ENCODE measurements around the gene NR3C2. TPM values are rescaled to one million over a fixed set of nuclear protein-coding genes. Genes with fewer than 3 reads are reported as not detected.
"Not testable (repeated sequence)": the region's sequence is repeated elsewhere in the genome, so short reads cannot be mapped to it uniquely, and the experiment has no call there.

Gene NR3C2
- polyA plus RNA-seq, 10 donors = 8.6 to 19.1 (median 13.3) TPM

GRCh38 chr4:148222991-148223660 is 219.1 kb downstream of the NR3C2 start:
- DNase-seq = no peak

GRCh38 chr4:148216866-148217814 is 225.1 kb downstream of the NR3C2 start:
- no peak for DNase-seq

GRCh38 chr4:148216321-148216720 is 225.9 kb downstream of the NR3C2 start:
- no peak for DNase-seq

- peak in 2 of 3 donors; percentile 25 to 36 for DNase-seq
Measured at GRCh38 chr4:148215202-148215601, 227.0 kb downstream of the NR3C2 start.

GRCh38 chr4:148214529-148215166 is 227.6 kb downstream of the NR3C2 start:
- peak; percentile 56 to 71 (median 62) for DNase-seq

GRCh38 chr4:148211533-148211932 is 230.7 kb downstream of the NR3C2 start:
- no peak for DNase-seq

GRCh38 chr4:148210661-148211060 is 231.6 kb downstream of the NR3C2 start:
- no peak for DNase-seq

GRCh38 chr4:148207068-148207467 is 235.1 kb downstream of the NR3C2 start:
- no peak for DNase-seq

GRCh38 chr4:148205476-148205875 is 236.7 kb downstream of the NR3C2 start:
- DNase-seq = no peak

- no peak for DNase-seq
Measured at GRCh38 chr4:148204892-148205291, 237.3 kb downstream of the NR3C2 start.

GRCh38 chr4:148204171-148204570 is 238.0 kb downstream of the NR3C2 start:
- DNase-seq = no peak

- peak; percentile 36 to 49 (median 48) for DNase-seq
Measured at GRCh38 chr4:148203056-148203898, 238.9 kb downstream of the NR3C2 start.

GRCh38 chr4:148200960-148201359 is 241.3 kb downstream of the NR3C2 start:
- DNase-seq = no peak

- no peak for DNase-seq
Measured at GRCh38 chr4:148196164-148196563, 246.1 kb downstream of the NR3C2 start.

- DNase-seq = no peak
Measured at GRCh38 chr4:148192526-148192925, 249.7 kb downstream of the NR3C2 start.

- DNase-seq = not testable (repeated sequence)
Measured at GRCh38 chr4:148187454-148188222, 254.6 kb downstream of the NR3C2 start.

GRCh38 chr4:148184922-148185321 is 257.3 kb downstream of the NR3C2 start:
- no peak for DNase-seq

- no peak for DNase-seq
Measured at GRCh38 chr4:148182230-148182911, 259.8 kb downstream of the NR3C2 start.

- DNase-seq = no peak
Measured at GRCh38 chr4:148173397-148174017, 268.7 kb downstream of the NR3C2 start.

GRCh38 chr4:148171596-148171995 is 270.6 kb downstream of the NR3C2 start:
- no peak for DNase-seq
